Stimulated activated CD4-positive, alpha-beta T cell treated with anti-CD3 and anti-CD28 coated beads, Interleukin-1b, Interleukin-23, amount 100 ng/mL, for 4 hours (primary cell): ENCODE measurements around the gene RYR2.
"Not testable (repeated sequence)": the region's sequence is repeated elsewhere in the genome, so short reads cannot be mapped to it uniquely, and the experiment has no call there.

Experiments used
- DNase-seq, 2 donors: peaks; one replicate each; pipeline ENCODE4 v3.0.0-alpha.2; 2020; ENCODE audit warnings: low read depth in 2 of 2

RYR2 gene

DNA sequence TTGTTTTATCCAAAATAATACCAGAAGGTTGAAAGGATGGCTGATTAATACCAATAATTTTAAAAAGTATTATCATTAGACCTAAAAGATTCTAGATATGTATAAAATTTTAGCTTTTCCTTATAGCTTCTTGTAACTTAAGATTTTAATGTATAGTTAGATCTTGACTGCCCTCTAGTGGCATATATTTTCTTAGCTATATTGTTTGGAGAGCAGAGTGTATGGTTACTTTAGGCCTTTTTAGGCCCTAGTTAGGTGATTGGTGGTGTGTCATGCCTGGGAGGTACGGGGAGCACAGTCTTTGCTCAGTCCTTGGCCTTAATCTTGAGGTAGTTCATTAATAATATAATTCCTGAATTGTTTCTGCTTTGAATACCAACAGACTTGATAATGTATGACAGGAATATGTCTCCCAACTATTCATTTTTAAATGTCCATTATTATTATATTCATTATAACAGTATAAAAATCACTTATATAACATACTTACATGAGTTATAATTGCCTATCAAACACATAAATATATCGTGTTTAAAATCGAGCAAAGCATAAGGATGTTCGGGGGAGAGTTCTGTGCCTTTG is 520.3 kb downstream of the RYR2 start:
- DNase-seq, result no peak

DNA sequence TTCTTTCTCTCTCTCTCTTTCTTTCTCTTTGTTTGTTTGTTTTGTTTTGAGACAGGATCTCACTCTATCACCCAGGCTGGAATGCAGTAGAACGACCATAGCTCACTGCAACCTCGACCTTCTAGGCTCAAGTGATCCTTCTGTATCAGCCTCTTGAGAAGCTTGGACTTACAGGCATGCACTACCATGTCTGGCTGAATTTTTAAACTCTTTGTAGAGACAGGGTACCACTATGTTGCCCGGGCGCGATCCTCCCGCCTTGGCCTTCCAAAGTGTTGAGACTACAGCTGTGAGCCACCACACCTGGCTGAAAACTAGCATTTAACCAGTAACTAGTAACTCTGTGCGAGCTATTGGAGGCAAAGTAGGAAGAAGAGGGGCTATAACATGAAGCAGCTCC is 523.3 kb downstream of the RYR2 start:
- DNase-seq, result no peak

DNA sequence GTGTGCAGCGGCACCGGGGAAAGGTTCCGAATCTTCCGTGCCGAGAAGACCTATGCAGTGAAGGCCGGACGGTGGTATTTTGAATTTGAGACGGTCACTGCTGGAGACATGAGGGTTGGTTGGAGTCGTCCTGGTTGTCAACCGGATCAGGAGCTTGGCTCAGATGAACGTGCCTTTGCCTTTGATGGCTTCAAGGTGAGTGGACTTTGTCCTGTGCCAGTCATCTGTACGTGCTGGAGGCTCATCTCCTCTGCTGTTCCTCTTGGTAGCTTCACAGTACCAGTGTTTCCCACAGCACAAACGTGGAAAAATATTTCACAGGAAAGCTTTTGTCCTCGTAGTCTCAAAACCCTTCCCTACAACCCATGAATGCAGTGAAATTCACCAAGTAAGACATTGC is 524.6 kb downstream of the RYR2 start:
- no peak for DNase-seq

DNA sequence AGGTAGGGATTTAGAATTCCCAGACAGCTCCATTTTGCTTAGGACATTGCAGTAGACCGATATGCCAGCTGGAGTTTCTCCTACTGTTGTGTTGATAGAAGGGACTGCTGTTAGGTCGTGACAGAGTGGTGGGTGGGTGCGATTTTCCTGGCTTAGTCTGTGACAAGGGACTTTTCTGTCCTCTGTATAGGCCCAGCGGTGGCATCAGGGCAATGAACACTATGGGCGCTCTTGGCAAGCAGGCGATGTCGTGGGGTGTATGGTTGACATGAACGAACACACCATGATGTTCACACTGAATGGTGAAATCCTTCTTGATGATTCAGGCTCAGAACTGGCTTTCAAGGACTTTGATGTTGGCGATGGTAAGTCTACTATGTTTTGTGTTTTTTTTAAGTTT is 527.0 kb downstream of the RYR2 start:
- no peak for DNase-seq

DNA sequence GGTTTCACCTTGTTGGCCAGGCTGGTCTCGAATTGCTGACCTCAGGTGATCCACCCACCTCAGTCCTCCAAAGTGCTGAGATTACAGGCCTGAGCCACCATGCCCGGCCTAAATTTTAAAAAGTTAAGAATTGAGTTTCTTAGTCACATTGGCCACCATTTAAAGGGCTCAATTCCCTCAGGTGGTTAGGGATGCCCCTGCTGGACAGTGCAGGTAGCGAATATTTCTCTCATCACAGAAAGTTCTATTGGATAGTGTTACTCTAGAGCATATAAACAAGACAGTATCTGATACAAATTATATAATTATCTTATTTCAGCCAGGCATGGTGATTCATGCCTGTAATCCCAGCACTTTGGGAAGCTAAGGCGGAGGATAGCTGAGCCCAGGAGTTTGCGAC is 528.5 kb downstream of the RYR2 start:
- DNase-seq, result no peak

DNA sequence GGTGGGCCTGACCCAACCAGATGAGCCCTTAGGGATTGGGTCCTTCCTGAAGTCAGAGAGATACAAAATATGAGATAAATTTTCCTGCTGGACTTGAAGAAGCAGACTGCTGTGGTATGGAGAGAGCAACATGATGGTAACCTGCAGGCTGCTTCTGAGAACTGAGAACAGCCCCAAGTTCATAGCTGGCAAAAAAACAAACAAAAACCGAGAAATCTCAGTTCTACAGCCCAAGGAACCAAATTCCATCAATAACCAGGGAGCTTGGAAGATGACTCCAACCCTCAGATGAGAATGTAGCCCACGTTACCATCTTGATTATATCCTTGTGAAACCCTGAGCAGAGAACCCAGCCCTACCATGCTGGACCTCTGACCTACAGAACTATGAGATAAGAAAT is 532.6 kb downstream of the RYR2 start:
- no peak for DNase-seq

DNA sequence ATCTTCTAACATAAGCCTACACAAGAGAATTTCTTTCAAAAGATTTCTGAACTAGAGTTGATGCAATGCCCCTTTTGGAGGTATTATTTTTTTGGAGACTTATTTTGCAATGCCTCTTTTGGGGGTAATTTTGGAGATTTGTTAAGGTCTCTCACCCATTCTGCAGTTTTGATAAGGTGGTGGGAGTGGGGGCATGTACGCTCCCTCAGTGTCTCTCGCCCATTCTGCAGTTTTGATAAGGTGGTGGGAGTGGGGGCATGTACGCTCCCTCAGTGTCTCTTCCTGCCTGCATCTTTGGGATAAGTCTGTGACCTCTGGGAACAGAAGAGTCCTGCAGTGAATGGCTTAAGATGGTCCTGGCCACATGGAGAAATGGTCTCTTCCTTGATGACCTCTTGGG is 536.6 kb downstream of the RYR2 start:
- no peak for DNase-seq

DNA sequence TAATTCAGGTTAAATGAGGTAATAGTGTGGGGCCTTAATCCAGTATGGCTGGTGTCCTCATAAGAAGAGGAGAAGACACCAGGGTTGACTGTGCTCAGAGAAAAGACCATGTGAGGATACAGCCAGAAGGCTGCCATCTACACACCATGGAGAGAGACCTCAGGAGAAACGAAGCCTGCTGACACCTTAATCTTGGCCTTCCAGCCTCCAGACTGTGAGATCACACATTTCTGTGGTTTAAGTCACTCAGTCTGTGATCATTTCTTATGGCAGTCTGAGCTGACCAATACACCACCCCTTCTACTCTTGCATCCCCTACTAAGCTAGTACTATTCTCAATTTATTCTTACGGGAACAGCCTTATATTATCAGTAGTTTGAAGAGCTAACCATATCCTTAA is 538.7 kb downstream of the RYR2 start:
- no peak for DNase-seq

DNA sequence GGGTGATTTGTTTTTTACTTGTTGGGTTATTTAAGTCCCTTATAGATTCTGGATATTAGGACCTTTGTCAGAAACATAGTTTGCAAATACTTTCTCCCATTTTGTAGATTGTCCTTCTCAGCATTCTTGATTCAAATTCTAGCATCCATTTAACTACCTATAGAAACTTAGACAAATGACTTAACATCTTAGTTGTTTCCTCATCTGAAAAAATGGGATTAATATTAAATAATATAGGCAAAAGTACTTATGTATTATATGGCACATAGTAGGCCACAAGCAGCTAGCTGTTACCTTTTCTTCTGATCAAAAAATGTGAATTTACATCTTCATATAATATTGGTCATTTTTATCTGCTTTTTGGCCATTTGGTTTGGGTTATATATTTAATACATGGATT is 541.3 kb downstream of the RYR2 start:
- no peak for DNase-seq

DNA sequence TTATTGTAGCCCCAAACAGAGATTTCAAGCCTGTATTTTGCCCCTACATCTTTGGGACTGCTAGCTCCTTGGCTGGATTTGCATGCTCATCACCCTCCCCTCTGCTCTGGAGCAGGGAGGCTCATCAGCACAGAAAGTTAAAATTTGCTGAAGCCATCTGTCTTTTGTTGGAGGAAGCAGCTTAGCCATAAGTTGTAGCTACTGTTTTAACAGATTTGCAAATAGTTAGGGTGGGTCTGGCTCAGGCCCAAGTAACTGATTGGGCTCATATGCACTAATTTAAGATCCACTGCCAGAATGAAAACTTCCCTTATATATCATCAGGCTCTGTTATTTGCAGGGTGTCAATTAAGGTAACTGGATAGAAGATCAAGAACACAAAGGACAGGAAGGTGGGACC is 541.8 kb downstream of the RYR2 start:
- DNase-seq, result no peak

DNA sequence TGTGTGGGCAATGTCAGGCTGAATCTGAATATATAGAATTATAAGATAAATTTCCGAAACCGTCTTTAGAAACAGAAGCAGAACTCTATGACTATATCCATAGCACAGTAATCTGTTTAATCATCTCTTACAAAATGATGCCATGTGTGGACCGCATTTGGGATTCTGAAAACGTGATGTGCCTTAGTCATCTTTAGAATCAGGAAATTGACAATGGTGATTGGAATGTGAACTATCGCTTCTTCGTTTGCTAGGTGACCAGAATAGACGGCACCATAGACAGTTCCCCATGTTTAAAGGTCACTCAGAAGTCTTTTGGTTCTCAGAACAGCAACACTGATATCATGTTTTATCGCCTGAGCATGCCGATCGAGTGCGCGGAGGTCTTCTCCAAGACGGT is 548.4 kb downstream of the RYR2 start:
- DNase-seq, result no peak

DNA sequence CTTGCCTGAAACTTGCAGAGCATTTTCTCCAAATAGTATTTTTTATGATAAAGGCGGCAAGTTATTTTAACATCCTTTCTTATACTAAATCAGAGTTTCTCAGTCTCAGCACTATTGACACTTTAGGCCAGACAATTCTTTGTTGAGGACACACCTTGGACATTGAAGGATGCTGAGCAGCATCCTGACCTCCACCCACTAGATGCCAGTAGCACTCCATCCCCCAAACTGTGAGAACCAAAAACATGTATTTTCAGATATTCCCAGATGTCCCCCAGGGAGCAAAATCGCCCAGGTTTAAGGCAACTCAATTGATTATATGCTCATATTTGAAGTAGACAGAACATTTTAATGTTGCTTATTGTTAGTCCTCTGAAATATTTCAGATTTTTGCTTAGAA is 549.4 kb downstream of the RYR2 start:
- no peak for DNase-seq

DNA sequence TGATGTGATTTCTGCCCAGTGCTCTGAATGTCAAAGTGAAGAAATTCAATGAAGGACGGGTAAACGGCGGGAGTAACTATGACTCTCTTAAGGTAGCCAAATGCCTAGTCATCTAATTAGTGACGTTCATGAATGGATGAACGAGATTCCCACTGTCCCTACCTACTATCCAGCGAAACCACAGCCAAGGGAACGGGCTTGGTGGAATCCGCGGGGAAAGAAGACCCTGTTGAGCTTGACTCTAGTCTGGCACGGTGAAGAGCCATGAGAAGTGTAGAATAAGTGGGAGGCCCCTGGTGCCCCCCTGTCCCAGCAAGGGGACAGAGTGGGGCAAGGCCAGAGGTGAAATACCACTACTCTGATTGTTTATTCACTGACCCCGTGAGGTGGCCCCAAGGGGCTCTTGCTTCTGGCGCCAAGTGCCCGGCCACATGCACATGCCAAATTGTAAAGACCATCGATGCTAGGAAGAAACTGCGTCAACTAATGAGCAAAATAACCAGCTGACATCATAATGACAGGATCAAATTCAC is 561.1 kb downstream of the RYR2 start:
- not testable (repeated sequence) for DNase-seq

DNA sequence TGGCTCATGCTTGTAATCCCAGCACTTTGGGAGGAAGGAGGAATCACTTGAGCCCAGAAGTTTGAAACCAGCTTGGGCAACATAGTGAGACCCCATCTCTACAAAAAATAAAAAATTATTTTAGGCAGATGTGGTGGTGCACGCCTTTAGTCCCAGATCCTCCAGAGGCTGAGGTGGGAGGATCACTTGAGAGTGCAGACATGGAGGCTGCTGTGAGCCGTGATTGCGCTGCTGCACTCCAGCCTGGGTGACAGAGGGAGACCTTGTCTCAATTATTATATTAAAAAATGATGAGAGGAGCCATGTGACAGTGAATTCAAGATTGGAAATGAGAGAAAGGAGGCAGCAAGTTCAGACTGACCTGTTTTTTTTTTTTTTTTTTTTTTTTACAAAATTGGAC is 566.4 kb downstream of the RYR2 start:
- DNase-seq, result no peak

DNA sequence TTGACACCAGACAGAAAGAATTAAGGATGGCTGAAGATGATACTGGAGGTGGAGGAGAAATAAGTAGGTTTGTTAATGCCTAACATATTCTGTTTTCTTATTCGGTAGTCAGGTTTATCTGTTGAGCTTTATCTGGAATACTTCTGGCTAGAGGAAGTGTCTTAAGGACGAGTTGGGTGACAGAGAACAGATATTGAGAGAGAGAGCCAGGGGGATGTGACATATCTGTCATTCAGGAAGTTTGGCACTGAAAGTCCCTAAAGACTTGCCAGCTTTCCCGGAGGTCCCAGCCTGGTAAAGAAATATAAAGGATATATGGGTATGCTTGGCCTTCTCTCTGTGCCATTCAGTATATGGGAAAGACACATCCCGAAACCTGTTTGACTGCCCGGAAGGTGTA is 568.2 kb downstream of the RYR2 start:
- no peak for DNase-seq

DNA sequence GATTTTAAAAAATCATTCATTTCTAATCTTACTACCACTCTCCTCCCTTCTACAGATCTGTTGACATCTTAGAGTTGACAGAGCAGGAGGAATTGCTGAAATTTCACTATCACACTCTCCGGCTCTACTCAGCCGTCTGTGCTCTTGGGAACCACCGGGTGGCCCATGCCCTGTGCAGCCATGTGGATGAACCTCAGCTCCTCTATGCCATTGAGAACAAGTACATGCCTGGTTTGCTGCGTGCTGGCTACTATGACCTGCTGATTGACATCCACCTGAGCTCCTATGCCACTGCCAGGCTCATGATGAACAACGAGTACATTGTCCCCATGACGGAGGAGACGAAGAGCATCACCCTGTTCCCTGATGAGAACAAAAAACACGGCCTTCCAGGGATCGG is 572.0 kb downstream of the RYR2 start:
- no peak for DNase-seq

DNA sequence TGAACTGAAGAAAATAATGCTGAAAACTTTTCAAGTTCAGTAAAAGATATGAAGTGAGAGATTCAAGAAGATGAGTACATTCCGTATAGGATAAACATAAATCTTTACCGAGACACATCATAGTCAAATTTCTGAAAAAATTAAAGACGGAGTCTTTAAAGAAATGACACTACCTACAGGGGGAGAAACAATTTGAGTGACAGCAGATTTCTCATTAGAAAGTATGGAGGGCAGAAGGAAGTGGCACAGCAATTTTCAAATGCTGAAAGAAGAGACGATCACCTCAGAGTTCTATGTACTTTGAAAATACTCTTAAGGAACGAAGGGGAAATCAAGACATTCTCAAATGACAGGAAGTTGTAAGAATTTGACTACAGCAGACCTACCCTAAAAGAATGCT is 577.6 kb downstream of the RYR2 start:
- no peak for DNase-seq

DNA sequence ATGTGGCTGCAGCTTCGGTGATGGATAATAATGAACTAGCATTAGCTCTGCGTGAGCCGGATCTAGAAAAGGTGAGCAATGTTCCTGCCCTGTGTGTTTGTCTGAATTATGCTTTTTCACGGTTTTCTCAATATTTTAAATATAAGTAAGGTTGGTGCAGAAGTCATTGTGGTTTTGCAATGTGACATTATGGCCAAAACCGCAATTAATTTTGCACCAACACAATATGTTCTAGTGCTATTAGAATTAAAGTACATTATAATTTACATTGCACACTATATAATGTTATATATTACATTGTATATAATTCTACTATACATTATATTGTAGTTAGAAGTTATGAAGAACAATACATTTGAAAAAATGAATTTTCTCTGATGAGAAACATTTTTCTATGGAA is 592.9 kb downstream of the RYR2 start:
- DNase-seq, result no peak

DNA sequence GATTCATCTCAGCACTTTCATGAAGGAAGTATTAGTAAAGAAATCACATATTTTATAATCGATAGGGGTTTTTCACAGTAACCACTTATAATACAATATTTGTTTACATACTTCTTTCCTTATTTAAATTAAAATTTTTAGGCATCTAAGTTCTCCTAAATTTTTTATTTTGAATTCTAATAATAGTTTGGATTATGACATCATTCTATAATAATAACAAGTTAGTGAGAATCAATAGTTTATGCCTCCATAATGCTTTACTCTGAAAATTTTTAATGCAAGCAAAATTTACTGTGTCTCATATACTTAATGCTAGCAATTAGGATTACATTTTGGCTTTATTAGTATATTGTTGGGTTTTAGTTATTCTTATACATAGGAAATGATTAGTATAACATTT is 596.6 kb downstream of the RYR2 start:
- no peak for DNase-seq

DNA sequence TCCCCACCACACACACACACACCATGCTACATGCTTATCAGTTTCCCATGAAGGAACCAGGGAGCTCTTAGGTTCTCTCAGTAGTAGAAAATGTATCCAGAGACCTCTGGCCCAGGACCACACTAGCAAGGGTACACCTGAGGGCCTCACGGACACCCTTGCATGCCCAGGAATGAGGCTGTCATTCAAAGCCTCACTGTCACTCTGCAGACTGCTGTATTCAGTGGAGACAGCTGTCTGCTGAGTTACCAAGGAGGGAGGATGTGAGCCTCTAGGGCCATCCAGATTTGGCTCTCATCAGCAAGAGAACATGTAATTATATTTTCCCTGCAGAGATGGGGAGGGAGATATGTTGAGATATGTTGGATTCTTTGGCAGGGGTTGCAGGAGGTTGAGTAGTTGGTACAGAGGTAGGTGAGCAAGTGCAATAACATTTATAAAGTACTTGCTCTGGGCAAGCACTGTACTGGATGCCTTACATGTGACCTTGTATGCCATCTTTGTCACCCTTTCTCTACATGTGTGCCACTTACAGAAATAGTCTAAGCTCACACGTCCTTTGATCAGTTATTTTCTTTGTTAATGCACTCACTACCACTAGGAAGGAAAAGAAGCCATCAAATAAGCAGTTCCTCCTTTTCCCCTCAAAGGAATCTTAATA is 598.2 kb downstream of the RYR2 start:
- no peak for DNase-seq

DNA sequence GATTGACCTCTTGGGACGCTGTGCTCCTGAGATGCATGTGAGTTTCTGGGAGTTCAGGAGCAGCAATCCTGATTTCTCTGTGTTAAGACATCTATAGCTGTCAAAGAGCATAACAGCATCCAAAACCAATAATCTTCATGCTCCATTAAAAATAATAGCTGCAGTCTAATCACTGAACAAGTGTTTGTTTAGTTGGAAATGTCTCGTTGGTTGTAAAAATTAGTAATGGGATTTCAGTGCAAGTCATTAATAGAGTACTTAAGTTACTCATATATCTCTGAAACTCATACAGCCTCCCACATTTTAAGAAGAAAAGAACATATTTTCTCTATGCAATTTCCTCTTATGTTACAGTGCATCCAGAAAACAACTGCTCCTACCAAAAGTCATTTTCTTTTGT is 599.0 kb downstream of the RYR2 start:
- DNase-seq, result no peak

DNA sequence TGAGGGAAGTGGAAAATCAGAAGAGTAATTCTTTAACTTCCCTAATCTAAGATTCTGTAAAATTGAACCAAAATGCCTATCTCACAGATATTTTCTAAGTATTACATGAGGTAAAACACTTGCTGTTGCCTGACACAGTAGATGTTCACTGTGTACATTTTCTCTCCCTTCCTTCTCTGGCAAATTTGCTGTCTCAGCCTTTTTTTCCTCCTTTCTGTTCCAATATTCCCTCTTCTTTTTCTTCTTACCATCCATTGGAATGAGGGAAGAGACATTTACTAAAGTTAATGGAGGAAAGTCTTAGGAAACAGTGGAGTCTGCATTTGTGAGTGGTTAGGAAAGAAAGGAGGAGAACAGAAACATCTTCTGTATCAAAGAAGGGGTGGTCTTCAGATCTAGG is 608.8 kb downstream of the RYR2 start:
- no peak for DNase-seq

DNA sequence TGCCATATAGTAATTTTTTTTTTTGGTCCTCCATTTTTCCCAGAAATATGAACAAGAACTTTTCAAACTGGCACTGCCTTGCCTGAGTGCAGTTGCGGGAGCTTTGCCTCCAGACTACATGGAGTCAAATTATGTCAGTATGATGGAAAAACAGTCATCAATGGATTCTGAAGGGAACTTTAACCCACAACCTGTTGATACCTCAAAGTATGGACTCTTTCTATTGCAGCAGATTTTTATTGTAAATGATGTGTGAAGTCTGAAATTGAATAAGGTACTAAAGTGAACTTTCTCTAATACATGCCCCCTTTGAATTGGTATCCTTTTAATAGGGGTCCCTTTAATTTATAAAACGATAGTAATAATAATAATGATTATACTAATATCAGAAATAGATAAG is 613.8 kb downstream of the RYR2 start:
- no peak for DNase-seq

DNA sequence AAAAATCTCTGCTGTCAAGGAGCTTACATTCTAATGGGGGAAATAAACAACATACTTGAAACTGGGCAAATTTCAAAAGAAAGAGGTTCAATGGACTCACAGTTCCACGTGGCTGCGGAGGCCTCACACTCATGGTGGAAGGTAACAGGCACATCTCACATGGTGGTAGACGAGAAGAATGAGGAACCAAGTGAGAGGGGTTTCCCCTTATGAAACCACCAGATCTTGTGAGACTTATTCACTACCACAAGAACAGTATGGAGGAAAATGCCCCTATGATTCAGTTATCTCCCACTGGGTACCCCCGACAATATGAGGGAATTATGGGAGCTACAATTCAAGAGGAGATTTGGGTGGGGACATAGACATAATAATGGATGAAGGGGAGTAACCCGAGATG is 622.4 kb downstream of the RYR2 start:
- DNase-seq, result no peak
